Nephron progenitor cell (in vitro differentiated cells): ENCODE results near the gene SEL1L3.

ENCODE experiments used
- DNase-seq: peaks from one replicate; pipeline ENCODE4 v3.0.0; 2021
- H3K27ac Mint-ChIP-seq: 2 replicates; pipeline ENCODE4 v1.8.0; 2021; ENCODE audit warnings: mild to moderate bottlenecking, moderate library complexity, mixed read lengths
- H3K27me3 Mint-ChIP-seq: 2 replicates; pipeline ENCODE4 v1.8.0; 2021; ENCODE audit warnings: mild to moderate bottlenecking, low read depth, mixed read lengths; ENCODE audit not compliant: poor library complexity
- H3K36me3 Mint-ChIP-seq: 2 replicates; pipeline ENCODE4 v1.8.0; 2021; ENCODE audit warnings: low read depth, mixed read lengths
- H3K4me1 Mint-ChIP-seq: 2 replicates; pipeline ENCODE4 v1.8.0; 2021; ENCODE audit warnings: mixed read lengths
- H3K4me3 Mint-ChIP-seq: 2 replicates; pipeline ENCODE4 v1.8.0; 2021; ENCODE audit warnings: mild to moderate bottlenecking, moderate library complexity, mixed read lengths
- H3K9me3 Mint-ChIP-seq: 2 replicates; pipeline ENCODE4 v1.8.0; 2021; ENCODE audit warnings: mild to moderate bottlenecking, moderate library complexity, mixed read lengths
- TF ChIP-seq, protein P1 (sequence below): fragments of 200-600 bp; sonication (generic); IDR thresholded peaks from 2 replicates; pipeline ENCODE4 v1.5.0; 2021; ENCODE audit warnings: antibody characterized with exemption

The SEL1L3 gene

DNA sequence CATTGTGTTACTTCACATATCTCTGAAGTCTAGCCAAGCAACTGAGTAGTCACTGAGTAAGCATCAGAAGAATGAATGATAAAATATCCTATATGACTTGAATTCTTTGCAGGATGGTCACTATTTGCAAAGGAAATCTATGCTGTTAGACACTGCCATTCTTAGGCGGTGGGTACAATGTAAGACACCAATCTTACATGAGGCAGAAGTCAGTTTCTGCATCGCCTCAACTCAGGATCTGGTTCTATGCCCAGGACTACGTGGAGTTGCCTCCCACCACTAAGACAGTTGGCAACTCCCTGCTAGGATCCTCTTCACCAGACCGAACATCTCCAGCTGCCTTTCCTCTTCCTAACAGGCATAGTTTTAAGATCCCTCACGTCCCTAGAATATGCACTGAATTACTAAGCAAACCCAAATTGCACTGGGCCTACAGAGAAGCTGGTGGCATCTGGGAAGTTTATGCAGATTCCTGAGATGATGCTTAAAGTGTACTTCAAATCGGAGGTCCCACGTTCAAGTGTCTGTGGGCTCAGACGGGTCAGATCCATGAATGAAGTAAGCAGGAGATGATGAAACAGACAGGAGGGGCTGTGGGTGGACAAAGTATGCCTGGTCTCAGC is 45.6 kb downstream of the SEL1L3 start:
- no peaks in the 10 kb centered on the region for H3K36me3 Mint-ChIP-seq

DNA sequence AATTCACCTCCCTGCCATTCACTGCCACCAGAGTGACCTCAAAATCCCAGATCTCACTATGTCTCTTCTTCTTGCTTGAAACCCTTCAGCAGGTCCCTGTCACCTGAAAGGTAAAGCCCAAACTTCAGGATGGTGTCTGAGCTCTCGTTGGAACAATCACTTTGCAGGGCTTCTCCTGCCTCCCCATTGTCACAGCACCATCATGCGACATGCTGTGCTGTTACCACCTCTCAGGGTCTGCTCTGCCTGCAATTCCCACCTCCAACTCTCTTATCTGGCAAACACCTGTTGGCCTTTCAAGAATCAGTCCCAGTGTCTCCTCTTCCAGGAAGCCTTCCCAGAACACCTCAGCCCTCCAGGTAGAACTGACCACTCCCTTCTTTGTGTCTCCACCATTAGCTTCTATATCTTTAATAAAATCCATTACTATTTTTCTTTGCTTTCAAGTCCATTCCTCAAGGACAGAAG is 46.2 kb downstream of the SEL1L3 start:
- TF ChIP-seq, protein P1, sequence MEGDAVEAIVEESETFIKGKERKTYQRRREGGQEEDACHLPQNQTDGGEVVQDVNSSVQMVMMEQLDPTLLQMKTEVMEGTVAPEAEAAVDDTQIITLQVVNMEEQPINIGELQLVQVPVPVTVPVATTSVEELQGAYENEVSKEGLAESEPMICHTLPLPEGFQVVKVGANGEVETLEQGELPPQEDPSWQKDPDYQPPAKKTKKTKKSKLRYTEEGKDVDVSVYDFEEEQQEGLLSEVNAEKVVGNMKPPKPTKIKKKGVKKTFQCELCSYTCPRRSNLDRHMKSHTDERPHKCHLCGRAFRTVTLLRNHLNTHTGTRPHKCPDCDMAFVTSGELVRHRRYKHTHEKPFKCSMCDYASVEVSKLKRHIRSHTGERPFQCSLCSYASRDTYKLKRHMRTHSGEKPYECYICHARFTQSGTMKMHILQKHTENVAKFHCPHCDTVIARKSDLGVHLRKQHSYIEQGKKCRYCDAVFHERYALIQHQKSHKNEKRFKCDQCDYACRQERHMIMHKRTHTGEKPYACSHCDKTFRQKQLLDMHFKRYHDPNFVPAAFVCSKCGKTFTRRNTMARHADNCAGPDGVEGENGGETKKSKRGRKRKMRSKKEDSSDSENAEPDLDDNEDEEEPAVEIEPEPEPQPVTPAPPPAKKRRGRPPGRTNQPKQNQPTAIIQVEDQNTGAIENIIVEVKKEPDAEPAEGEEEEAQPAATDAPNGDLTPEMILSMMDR: no peak
- Mint-ChIP-seq H3K4me3 (no peak overlapping the region), H3K36me3 (no peaks in the 10 kb centered on the region), H3K9me3 (no peaks in the 10 kb centered on the region), H3K27me3 (peaks cover 7% of the 10 kb centered on the region), H3K27ac (no peak overlapping the region), H3K4me1 (peaks cover 4% of the 10 kb centered on the region)
- no peak for DNase-seq

More for the DNA sequence above, 45.6 kb downstream of the SEL1L3 start:
- Mint-ChIP-seq H3K4me1 (no peaks in the 10 kb centered on the region), H3K4me3 (no peak overlapping the region), H3K27ac (no peak overlapping the region), H3K9me3 (no peaks in the 10 kb centered on the region), H3K27me3 (peaks cover 7% of the 10 kb centered on the region)
- no peak for DNase-seq
- TF ChIP-seq, protein P1: no peak

DNA sequence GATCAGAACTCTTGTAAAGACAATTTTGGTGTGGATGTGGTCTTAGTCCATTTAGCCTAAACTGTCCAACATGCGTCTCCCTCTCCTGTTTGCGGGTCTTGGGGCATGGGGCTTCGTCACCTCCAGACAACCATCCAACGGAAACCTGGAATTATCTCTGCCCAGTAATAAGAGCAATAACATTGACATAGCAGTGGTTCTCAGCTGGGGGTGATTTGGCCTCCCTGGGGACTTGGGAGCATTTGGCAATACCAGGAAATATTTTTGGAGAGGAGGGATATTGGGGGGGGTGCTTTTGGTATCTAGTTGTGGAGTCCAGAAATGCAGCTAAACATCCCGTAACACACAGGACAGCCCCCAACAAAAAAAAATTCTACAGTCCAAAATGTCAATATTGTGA is 47.2 kb downstream of the SEL1L3 start:
- no peak for DNase-seq
- no peak overlapping the region for H3K27ac Mint-ChIP-seq
- peaks cover 9% of the 10 kb centered on the region for H3K4me1 Mint-ChIP-seq
- no peaks in the 10 kb centered on the region for H3K9me3 Mint-ChIP-seq
- TF ChIP-seq, protein P1: no peak
- H3K36me3 Mint-ChIP-seq: no peaks in the 10 kb centered on the region
- no peak overlapping the region for H3K4me3 Mint-ChIP-seq
- peaks cover 7% of the 10 kb centered on the region for H3K27me3 Mint-ChIP-seq

DNA sequence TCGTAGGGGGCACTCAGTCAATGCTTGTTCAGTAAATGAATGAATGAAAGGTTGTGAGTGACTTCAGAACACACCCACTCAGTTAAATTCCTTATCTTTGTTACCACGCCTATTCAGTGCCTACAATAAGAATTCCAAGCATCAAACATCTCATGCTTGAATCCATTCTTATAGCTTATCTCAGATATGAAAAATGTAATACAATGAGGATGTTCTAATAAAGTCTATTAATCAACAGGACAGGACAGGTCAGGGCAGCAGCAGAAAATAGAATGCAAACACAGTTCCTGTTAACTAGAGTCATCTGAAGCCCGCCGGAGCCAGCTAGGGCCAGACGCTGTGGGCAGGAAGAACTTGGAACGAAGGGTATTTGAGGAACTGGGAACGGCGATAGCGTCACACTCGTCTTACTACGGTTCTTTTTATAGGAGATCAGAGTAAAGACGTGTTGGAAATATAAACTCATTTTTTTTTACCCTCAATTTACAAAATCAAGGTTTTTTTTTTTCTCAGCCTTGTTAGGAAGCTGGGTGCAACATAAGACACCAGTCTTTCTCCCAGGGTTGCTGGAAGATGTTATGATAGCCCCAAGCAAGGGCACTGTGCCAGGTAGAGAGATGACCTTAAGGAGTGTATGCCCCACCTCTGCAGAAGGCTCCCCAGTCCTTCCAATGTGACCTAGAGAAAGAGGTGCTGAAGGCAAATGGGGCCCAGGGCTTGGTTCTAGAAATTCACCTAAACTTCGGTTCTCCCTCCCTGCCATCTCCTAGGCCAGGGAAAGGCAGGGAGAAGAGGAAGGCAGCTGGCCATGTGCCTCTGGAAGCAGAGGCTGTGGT is 48.3 kb downstream of the SEL1L3 start:
- DNase-seq: no peak
- Mint-ChIP-seq H3K9me3 (no peaks in the 10 kb centered on the region), H3K4me3 (no peak overlapping the region), H3K27me3 (peaks cover 7% of the 10 kb centered on the region), H3K4me1 (peaks cover 9% of the 10 kb centered on the region), H3K27ac (no peak overlapping the region), H3K36me3 (no peaks in the 10 kb centered on the region)
- TF ChIP-seq, protein P1: no peak

DNA sequence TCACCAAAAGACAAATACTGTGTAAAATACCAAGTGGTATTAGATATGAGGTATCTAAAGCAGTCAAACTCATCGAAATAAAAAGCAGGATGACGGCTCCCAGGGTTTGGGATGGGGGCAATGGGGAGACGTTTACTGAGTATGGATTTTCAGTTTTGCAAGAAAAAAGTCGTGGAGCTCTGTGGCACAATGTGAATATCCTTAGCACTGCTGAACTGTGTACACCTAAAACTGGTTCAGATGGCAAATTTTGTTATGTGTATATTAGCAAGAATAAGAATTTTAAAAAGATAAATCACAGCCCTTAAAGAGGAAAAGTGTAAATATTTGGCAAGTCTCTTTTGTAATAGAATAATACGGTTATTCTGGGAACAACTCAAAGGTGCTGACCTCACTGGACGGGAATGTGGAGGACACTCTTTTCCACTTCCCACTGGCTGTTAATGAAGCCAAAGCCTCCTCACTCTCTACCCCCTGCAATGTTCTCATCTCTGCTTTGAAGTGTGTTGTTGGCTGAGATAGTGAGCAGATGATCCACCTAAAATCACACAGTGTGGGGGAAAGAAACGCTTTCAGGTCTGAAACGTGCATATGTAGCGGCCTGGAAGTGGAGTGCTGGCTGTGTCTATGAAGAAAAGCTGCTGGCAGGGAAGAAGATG is 49.2 kb downstream of the SEL1L3 start:
- no peaks in the 10 kb centered on the region for H3K36me3 Mint-ChIP-seq
- no peak for DNase-seq
- H3K9me3 Mint-ChIP-seq: no peaks in the 10 kb centered on the region
- H3K4me1 Mint-ChIP-seq: peaks cover 9% of the 10 kb centered on the region
- no peak overlapping the region for H3K4me3 Mint-ChIP-seq
- TF ChIP-seq, protein P1: no peak
- no peak overlapping the region for H3K27ac Mint-ChIP-seq
- peaks cover 7% of the 10 kb centered on the region for H3K27me3 Mint-ChIP-seq
